DOHH2 (cell line): ENCODE results near the gene MXRA7.
A peak's percentile ranks its signal among the peaks of the same experiment; 100 is the strongest.

ENCODE experiments used
- H3F3A ChIP-seq: fragments of 200-600 bp; sonication (generic), shearing (Covaris generic); 2 replicates; pipeline ENCODE4 v1.6.0; 2016; ENCODE audit warnings: antibody characterized with exemption, mild to moderate bottlenecking; ENCODE audit not compliant: control insufficient read depth, insufficient read depth
- H3K27ac ChIP-seq: fragments of 200-600 bp; sonication (generic); 2 replicates; pipeline ENCODE4 v1.5.1; 2014; ENCODE audit warnings: low read depth, mild to moderate bottlenecking, low read length, moderate library complexity
- H3K27me3 ChIP-seq: fragments of 200-600 bp; sonication (generic); 2 replicates; pipeline ENCODE4 v1.6.1; 2014; ENCODE audit warnings: mild to moderate bottlenecking, low read length, mixed read lengths; ENCODE audit not compliant: control insufficient read depth
- H3K36me3 ChIP-seq: fragments of 200-600 bp; sonication (generic); 2 replicates; pipeline ENCODE4 v1.6.1; 2014; ENCODE audit warnings: mild to moderate bottlenecking, low read length, moderate library complexity, mixed read lengths; ENCODE audit not compliant: control insufficient read depth
- H3K4me1 ChIP-seq: fragments of 200-600 bp; sonication (generic); 2 replicates; pipeline ENCODE4 v1.6.1; 2014; ENCODE audit warnings: mild to moderate bottlenecking, low read length, mixed read lengths; ENCODE audit not compliant: control insufficient read depth
- H3K4me2 ChIP-seq: fragments of 200-600 bp; sonication (generic); 2 replicates; pipeline ENCODE4 v1.6.0; 2014; ENCODE audit warnings: mild to moderate bottlenecking, low read length, moderate library complexity
- H3K4me3 ChIP-seq: fragments of 200-600 bp; sonication (generic); 2 replicates; pipeline ENCODE4 v1.5.1; 2014; ENCODE audit warnings: mild to moderate bottlenecking, low read length, mixed read lengths
- H3K79me2 ChIP-seq: fragments of 200-600 bp; sonication (generic); 2 replicates; pipeline ENCODE4 v1.6.1; 2014; ENCODE audit warnings: mild to moderate bottlenecking, low read length, mixed read lengths; ENCODE audit not compliant: control insufficient read depth
- H3K9me2 ChIP-seq: fragments of 200-600 bp; sonication (generic); replicated peaks from 2 replicates; pipeline ENCODE4 v1.6.1; 2014; ENCODE audit warnings: mild to moderate bottlenecking, low read length, mixed read lengths; ENCODE audit not compliant: control insufficient read depth
- H3K9me3 ChIP-seq: fragments of 200-600 bp; sonication (generic); 2 replicates; pipeline ENCODE4 v1.6.1; 2014; ENCODE audit warnings: antibody characterized with exemption, low read length, mixed read lengths; ENCODE audit not compliant: control insufficient read depth, insufficient read depth
- H4K20me1 ChIP-seq: fragments of 200-600 bp; sonication (generic); 2 replicates; pipeline ENCODE4 v1.6.0; 2014; ENCODE audit warnings: low read depth, mild to moderate bottlenecking, antibody characterized with exemption, low read length, moderate library complexity; ENCODE audit not compliant: control insufficient read depth, insufficient read depth
- EZH2phosphoT487 ChIP-seq: fragments of 200-600 bp; sonication (generic); IDR thresholded peaks from 2 replicates; pipeline ENCODE4 v1.6.1; 2017; ENCODE audit warnings: borderline replicate concordance, mild to moderate bottlenecking, antibody characterized with exemption, low read length, moderate library complexity, mixed read lengths
- TF ChIP-seq, protein P1 (sequence below): fragments of 200-600 bp; sonication (generic); IDR thresholded peaks from one replicate; pipeline ENCODE4 v1.5.1; 2014; ENCODE audit warnings: antibody characterized with exemption, mild to moderate bottlenecking, low read depth, low read length; ENCODE audit not compliant: poor library complexity, severe bottlenecking

The MXRA7 gene

GRCh38 chr17:76671123-76671911, 39.4 kb downstream of the MXRA7 start:
- no peak for TF ChIP-seq EZH2phosphoT487
- TF ChIP-seq, protein P1, sequence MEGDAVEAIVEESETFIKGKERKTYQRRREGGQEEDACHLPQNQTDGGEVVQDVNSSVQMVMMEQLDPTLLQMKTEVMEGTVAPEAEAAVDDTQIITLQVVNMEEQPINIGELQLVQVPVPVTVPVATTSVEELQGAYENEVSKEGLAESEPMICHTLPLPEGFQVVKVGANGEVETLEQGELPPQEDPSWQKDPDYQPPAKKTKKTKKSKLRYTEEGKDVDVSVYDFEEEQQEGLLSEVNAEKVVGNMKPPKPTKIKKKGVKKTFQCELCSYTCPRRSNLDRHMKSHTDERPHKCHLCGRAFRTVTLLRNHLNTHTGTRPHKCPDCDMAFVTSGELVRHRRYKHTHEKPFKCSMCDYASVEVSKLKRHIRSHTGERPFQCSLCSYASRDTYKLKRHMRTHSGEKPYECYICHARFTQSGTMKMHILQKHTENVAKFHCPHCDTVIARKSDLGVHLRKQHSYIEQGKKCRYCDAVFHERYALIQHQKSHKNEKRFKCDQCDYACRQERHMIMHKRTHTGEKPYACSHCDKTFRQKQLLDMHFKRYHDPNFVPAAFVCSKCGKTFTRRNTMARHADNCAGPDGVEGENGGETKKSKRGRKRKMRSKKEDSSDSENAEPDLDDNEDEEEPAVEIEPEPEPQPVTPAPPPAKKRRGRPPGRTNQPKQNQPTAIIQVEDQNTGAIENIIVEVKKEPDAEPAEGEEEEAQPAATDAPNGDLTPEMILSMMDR, result no peak
- H3K79me2 ChIP-seq, result peaks cover 8% of the 10 kb centered on the region
- H3K27me3 ChIP-seq, result peaks cover 15% of the 10 kb centered on the region
- peaks cover 4% of the 10 kb centered on the region; the same call in 1 of the 2 replicates for H3K36me3 ChIP-seq
- peak overlapping the region; percentile 90 for H3K4me2 ChIP-seq
- no peak overlapping the region; the same call in 1 of the 2 replicates for H3K27ac ChIP-seq
- H4K20me1 ChIP-seq, result no peaks in the 10 kb centered on the region
- no peaks in the 10 kb centered on the region for H3F3A ChIP-seq
- H3K9me3 ChIP-seq, result no peaks in the 10 kb centered on the region; the same call in 1 of the 2 replicates
- no peaks in the 10 kb centered on the region for H3K9me2 ChIP-seq
- H3K4me3 ChIP-seq, result peak overlapping the region; percentile 90
- H3K4me1 ChIP-seq, result peaks cover 19% of the 10 kb centered on the region

DNA sequence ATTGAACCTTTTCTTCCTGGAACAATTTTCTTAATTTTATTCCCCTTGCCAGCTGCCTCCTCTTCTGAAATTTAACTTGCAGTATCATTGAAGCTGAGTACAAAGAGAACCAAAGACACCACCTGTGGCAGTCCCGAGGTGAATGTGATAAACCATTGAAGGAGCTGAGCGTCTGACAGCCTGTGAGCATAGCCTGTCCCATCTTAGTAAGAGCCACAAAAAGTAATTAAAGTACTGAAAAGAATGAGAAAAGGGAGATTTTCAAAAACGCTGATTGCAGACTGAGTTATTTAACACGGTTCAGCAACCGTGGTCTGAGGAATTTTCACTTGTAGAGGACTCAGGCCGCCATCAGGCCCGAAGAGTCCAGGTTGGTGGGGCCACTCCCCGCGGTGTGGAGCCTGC, 40.0 kb downstream of the MXRA7 start:
- Histone ChIP-seq H3F3A (no peaks in the 10 kb centered on the region), H3K4me1 (peaks cover 19% of the 10 kb centered on the region), H3K9me2 (no peaks in the 10 kb centered on the region), H3K4me2 (peak overlapping the region; percentile 63), H3K9me3 (no peaks in the 10 kb centered on the region; the same call in 1 of the 2 replicates), H3K27me3 (peaks cover 16% of the 10 kb centered on the region), H3K79me2 (peaks cover 8% of the 10 kb centered on the region), H4K20me1 (no peaks in the 10 kb centered on the region), H3K36me3 (peaks cover 4% of the 10 kb centered on the region; the same call in 1 of the 2 replicates), H3K27ac (no peak overlapping the region), H3K4me3 (peak overlapping the region; percentile 54)
- no peak for TF ChIP-seq EZH2phosphoT487
- TF ChIP-seq, protein P1, result no peak

DNA sequence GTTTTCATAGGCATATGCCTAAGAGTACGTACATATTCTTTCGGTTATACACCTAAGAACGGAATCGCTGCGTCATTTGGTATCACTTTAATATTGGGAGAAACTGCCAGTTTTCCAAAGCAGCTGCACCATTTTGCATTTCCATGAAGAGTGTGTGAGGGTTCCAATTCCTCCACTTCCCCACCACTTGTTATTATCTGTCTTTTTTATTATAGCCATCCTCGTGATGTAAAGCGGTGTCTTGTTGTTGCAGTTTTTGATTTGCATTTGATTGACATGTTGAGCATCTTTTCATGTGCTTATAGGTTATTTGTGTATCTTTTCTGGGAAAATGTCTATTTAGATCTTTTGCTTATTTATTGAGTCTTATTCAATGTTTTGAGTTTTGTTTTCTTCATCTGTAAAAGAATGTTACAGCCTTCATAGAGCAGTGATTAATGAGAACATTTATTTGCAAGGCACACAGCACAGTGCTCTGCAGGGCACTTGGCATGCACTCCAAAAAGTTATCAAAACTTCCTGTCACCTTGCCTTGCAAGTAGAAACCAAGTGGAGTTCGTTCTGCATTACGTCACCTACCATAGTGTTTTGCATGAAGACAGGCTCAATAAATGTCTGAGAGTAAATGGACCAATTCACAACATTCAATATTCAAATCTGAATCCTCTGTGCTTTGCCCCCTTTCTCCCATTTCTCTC, 40.6 kb downstream of the MXRA7 start:
- Histone ChIP-seq H3K4me3 (no peak overlapping the region), H3F3A (no peaks in the 10 kb centered on the region), H3K4me2 (no peak overlapping the region), H3K9me3 (no peaks in the 10 kb centered on the region; the same call in 1 of the 2 replicates), H3K36me3 (peaks cover 4% of the 10 kb centered on the region; the same call in 1 of the 2 replicates), H3K4me1 (peaks cover 19% of the 10 kb centered on the region), H4K20me1 (no peaks in the 10 kb centered on the region), H3K27ac (no peak overlapping the region), H3K79me2 (peaks cover 8% of the 10 kb centered on the region), H3K9me2 (no peaks in the 10 kb centered on the region), H3K27me3 (peaks cover 17% of the 10 kb centered on the region)
- no peak for TF ChIP-seq EZH2phosphoT487
- TF ChIP-seq, protein P1, result no peak
